Measurements from ENCODE around the gene AQP7. TPM values are rescaled to one million over a fixed set of nuclear protein-coding genes. Genes with fewer than 3 reads are reported as not detected.

AQP7 gene
- total RNA-seq, 1 donor from 2014 or later = not detected

- no peak for FAIRE-seq
- no peak for DNase-seq (ENCODE audit: low read depth)
- TF ChIP-seq, protein P1, sequence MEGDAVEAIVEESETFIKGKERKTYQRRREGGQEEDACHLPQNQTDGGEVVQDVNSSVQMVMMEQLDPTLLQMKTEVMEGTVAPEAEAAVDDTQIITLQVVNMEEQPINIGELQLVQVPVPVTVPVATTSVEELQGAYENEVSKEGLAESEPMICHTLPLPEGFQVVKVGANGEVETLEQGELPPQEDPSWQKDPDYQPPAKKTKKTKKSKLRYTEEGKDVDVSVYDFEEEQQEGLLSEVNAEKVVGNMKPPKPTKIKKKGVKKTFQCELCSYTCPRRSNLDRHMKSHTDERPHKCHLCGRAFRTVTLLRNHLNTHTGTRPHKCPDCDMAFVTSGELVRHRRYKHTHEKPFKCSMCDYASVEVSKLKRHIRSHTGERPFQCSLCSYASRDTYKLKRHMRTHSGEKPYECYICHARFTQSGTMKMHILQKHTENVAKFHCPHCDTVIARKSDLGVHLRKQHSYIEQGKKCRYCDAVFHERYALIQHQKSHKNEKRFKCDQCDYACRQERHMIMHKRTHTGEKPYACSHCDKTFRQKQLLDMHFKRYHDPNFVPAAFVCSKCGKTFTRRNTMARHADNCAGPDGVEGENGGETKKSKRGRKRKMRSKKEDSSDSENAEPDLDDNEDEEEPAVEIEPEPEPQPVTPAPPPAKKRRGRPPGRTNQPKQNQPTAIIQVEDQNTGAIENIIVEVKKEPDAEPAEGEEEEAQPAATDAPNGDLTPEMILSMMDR (IDR thresholded peaks at IDR 0.05; ENCODE audit: insufficient read depth, low read length, severe bottlenecking) = no peak
- no peak overlapping the region for H3K4me3 ChIP-seq (ENCODE audit: low read depth, low read length)
- H3K36me3 ChIP-seq (ENCODE audit: control insufficient read depth, insufficient read depth, low read length) = peaks cover 3% of the 10 kb centered on the region
- H3K27me3 ChIP-seq (ENCODE audit: control insufficient read depth, insufficient read depth, low read length) = no peaks in the 10 kb centered on the region
Observed at GRCh38 chr9:33375841-33376321, 26.5 kb downstream of the AQP7 start.

DNA sequence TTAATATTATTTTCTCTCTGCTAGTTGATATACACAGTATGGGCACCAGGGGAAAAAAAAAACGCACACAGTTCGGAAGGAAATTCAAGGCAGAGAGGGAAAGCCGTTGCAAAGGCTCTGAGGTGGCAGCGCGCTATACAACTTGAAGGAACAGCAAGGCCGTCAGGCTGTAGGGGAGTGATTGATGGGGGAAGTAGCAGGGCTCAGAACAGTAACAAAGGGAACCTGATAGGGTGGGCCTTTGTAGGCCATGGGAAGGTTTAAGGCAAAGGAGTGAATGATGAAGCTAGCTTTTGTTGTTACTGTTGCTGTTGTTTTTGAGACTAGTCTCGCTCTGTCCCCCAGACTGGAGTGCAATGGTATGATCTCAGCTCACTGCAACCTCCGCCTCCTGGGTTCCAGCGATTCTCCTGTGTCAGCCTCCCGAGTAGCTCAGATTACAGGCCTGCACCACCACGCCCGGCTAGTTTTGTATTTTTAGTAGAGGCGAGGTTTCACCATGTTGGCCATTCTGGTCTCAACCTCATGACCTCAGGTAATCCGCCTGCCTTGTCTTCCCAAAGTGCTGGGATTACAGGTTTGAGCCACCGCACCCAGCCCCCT is 27.0 kb downstream of the AQP7 start:
- no peak for FAIRE-seq
- no peak overlapping the region for H3K4me3 ChIP-seq (ENCODE audit: low read depth, low read length)
- TF ChIP-seq, protein P1 (IDR thresholded peaks at IDR 0.05; ENCODE audit: insufficient read depth, low read length, severe bottlenecking) = no peak
- no peak for DNase-seq (ENCODE audit: low read depth)
- no peaks in the 10 kb centered on the region for H3K27me3 ChIP-seq (ENCODE audit: control insufficient read depth, insufficient read depth, low read length)
- peaks cover 4% of the 10 kb centered on the region for H3K36me3 ChIP-seq (ENCODE audit: control insufficient read depth, insufficient read depth, low read length)

DNA sequence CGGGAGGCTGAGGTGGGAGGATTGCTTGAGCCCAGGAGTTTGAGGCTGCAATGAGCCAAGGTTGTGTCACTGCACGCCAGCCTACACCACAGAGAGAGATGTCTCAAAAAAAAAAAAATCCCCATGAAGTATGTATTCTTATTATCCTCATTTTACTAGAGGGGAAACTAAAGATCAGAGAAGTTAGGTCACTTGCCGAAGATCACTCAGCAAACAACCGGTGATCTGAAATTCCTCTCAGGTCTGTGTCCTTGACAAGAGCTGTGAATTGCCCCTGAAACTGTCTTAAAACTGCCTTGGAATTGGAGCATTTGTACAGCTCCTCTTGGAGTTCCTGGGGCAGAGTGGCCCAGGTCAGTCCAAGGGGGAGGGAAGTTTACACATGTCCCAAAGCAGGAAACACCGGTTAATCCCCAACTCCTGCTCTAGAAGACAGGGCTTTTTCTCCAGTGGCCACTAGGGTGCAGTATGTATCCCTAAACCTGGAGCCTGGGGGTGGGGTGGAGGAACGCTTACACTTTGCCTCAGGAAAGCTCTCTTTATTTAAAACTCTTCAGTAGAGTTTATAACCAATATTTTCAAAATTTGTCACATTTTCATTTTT is 27.6 kb downstream of the AQP7 start:
- H3K4me3 ChIP-seq (ENCODE audit: low read depth, low read length) = no peak overlapping the region
- FAIRE-seq (no peak), DNase-seq (ENCODE audit: low read depth) (peak; percentile 75)
- peaks cover 4% of the 10 kb centered on the region for H3K36me3 ChIP-seq (ENCODE audit: control insufficient read depth, insufficient read depth, low read length)
- H3K27me3 ChIP-seq (ENCODE audit: control insufficient read depth, insufficient read depth, low read length) = no peaks in the 10 kb centered on the region
- TF ChIP-seq, protein P1 (IDR thresholded peaks at IDR 0.05; ENCODE audit: insufficient read depth, low read length, severe bottlenecking) = peak; percentile 82

- no peak for DNase-seq (ENCODE audit: low read depth)
- Histone ChIP-seq H3K4me3 (ENCODE audit: low read depth, low read length) (no peak overlapping the region), H3K27me3 (ENCODE audit: control insufficient read depth, insufficient read depth, low read length) (no peaks in the 10 kb centered on the region), H3K36me3 (ENCODE audit: control insufficient read depth, insufficient read depth, low read length) (peaks cover 4% of the 10 kb centered on the region)
- no peak for FAIRE-seq
- TF ChIP-seq, protein P1 (IDR thresholded peaks at IDR 0.05; ENCODE audit: insufficient read depth, low read length, severe bottlenecking) = no peak
Observed at GRCh38 chr9:33374190-33374589, 28.2 kb downstream of the AQP7 start.

DNA sequence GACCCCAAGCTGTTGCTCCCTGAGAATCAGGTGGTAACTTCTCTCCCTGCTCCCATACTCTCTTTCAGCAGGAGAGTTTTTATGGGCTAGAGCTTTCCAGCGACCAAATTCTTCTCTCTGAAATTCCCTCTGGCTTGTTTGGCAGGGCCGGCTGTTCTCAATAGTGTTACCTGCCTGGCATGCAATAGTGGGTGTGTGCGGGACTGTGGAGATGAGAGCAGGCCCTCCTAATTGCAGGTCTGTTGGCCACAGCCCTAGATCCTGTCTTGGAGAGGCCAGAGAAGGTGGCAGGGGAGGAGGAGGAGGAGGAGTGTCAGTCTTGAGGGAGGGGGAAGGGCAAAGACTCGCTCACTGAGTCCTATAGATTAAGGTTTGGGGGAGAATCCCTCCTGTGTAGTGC is 29.5 kb downstream of the AQP7 start:
- FAIRE-seq (no peak), DNase-seq (ENCODE audit: low read depth) (no peak)
- TF ChIP-seq, protein P1 (IDR thresholded peaks at IDR 0.05; ENCODE audit: insufficient read depth, low read length, severe bottlenecking) = no peak

More for the DNA sequence above, 29.5 kb downstream of the AQP7 start:
- Histone ChIP-seq H3K36me3 (ENCODE audit: control insufficient read depth, insufficient read depth, low read length) (peaks cover 4% of the 10 kb centered on the region), H3K27me3 (ENCODE audit: control insufficient read depth, insufficient read depth, low read length) (no peaks in the 10 kb centered on the region), H3K4me3 (ENCODE audit: low read depth, low read length) (no peak overlapping the region)
